GM12872 (cell line): ENCODE results near the gene PRKCH.

Experiments used
- CTCF ChIP-seq: IDR thresholded peaks from 3 replicates; pipeline ENCODE4 v1.5.1; 2011; ENCODE audit warnings: low read depth, mild to moderate bottlenecking, low read length, moderate library complexity; ENCODE audit not compliant: insufficient read depth

The PRKCH gene

GRCh38 chr14:61396279-61396678 is 74.9 kb downstream of the PRKCH start:
- TF ChIP-seq CTCF: no peak

GRCh38 chr14:61396694-61397093 is 75.3 kb downstream of the PRKCH start:
- TF ChIP-seq CTCF: no peak

GRCh38 chr14:61397615-61398014 is 76.2 kb downstream of the PRKCH start:
- TF ChIP-seq CTCF: no peak

GRCh38 chr14:61398221-61398620 is 76.8 kb downstream of the PRKCH start:
- no peak for TF ChIP-seq CTCF

- TF ChIP-seq CTCF: no peak
Measured at GRCh38 chr14:61399365-61399764, 78.0 kb downstream of the PRKCH start.

GRCh38 chr14:61401461-61401860 is 80.1 kb downstream of the PRKCH start:
- no peak for TF ChIP-seq CTCF

- no peak for TF ChIP-seq CTCF
Measured at GRCh38 chr14:61403411-61403810, 82.0 kb downstream of the PRKCH start.

- TF ChIP-seq CTCF: no peak
Measured at GRCh38 chr14:61404637-61405036, 83.3 kb downstream of the PRKCH start.
